Breast epithelium (tissue), 3 donors: Measurements from ENCODE around the gene ARL4C.

Source experiments
- POLR2A ChIP-seq: fragments of 450-650 bp; IDR thresholded peaks from one replicate; pipeline ENCODE4 v1.6.1; 2016; ENCODE audit warnings: antibody characterized with exemption, mild to moderate bottlenecking, moderate library complexity
- POLR2AphosphoS5 ChIP-seq, 3 donors: sonication (generic); formaldehyde crosslinking; IDR thresholded peaks; one replicate each; pipeline ENCODE4 v1.6.1; 2017; ENCODE audit warnings: antibody characterized with exemption in 3 of 3
- TF ChIP-seq, protein P1 (sequence below), 3 donors: fragments of 450-650 bp; IDR thresholded peaks; one replicate each; pipeline ENCODE4 v1.5.1; 2016 to 2017; ENCODE audit warnings: antibody characterized with exemption in 3 of 3, mild to moderate bottlenecking in 3 of 3, moderate library complexity in 3 of 3

DNA sequence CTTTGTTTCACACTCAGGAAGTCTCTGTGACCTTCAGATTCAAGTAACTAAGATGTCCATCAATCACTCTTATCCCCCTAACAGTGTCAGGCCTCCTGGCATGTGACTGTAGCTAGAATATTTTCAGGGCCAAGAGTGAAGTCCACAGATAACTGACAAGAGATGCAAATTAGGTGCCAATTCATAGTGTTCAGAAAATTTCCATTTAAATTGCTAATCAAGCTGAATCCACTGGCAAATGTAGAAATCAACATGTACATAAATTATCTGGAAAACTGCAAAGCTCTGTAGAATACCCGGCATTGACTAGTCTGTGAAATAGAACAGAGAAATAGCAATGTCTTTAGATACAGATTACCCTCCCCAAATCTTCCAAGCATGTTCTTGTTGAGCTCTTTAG, 38.6 kb upstream of the ARL4C start:
- no peak for TF ChIP-seq POLR2A
- TF ChIP-seq, protein P1, sequence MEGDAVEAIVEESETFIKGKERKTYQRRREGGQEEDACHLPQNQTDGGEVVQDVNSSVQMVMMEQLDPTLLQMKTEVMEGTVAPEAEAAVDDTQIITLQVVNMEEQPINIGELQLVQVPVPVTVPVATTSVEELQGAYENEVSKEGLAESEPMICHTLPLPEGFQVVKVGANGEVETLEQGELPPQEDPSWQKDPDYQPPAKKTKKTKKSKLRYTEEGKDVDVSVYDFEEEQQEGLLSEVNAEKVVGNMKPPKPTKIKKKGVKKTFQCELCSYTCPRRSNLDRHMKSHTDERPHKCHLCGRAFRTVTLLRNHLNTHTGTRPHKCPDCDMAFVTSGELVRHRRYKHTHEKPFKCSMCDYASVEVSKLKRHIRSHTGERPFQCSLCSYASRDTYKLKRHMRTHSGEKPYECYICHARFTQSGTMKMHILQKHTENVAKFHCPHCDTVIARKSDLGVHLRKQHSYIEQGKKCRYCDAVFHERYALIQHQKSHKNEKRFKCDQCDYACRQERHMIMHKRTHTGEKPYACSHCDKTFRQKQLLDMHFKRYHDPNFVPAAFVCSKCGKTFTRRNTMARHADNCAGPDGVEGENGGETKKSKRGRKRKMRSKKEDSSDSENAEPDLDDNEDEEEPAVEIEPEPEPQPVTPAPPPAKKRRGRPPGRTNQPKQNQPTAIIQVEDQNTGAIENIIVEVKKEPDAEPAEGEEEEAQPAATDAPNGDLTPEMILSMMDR (IDR thresholded peaks at IDR 0.05), result no peak
- TF ChIP-seq POLR2AphosphoS5 (IDR thresholded peaks at IDR 0.05), result no peak
